DND-41 (cell line): ENCODE data around the gene FMO2.

ENCODE experiments used
- CTCF ChIP-seq: IDR thresholded peaks from 2 replicates; pipeline ENCODE4 v1.5.1; 2012; ENCODE audit warnings: borderline replicate concordance, low read length, moderate library complexity, mild to moderate bottlenecking; ENCODE audit not compliant: poor library complexity, severe bottlenecking; ENCODE audit errors: extremely low read depth
- EZH2 ChIP-seq: IDR thresholded peaks from 3 replicates; pipeline ENCODE4 v1.6.1; 2012; ENCODE audit warnings: borderline replicate concordance, low read depth, mild to moderate bottlenecking, moderate library complexity, low read length, inconsistent platforms; ENCODE audit not compliant: severe bottlenecking

DNA sequence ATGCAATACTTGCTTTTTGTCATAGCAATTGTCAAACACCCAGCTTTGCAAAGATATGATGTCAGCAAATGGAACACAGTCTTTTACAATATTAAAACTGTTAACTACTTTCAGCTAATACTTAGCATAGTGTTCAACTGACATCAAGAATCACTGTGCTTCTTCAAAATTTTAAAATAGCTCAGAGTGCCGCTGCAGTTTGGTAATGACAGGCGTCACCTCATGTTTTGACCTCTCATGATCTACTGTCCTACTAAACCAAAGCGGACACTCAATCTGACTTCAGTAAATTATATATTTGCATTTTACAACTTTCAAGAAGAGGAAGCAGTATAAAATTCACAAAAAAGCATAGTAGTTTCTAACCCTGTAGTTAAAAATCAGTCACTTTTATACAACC, 65.2 kb downstream of the FMO2 start:
- TF ChIP-seq CTCF (no peak), EZH2 (no peak)
